Smooth muscle cell (in vitro differentiated cells): ENCODE data around the gene ELL2. TPM values are rescaled to one million over a fixed set of nuclear protein-coding genes. Genes with fewer than 3 reads are reported as not detected.

Experiments used
- DNase-seq: peaks from one replicate; lab custom pipeline; 2025; ENCODE audit not compliant: unreplicated experiment; lab: John Stamatoyannopoulos, UW
- H2AFZ ChIP-seq: fragments of 200-600 bp; sonication (generic); 2 replicates; pipeline ENCODE4 v1.6.0; 2016; ENCODE audit warnings: antibody characterized with exemption, low read depth, mild to moderate bottlenecking
- H3F3A ChIP-seq: fragments of 200-600 bp; sonication (generic); 2 replicates; pipeline ENCODE4 v1.6.0; 2017; ENCODE audit warnings: antibody characterized with exemption, low read depth
- H3K27ac ChIP-seq: fragments of 200-600 bp; sonication (generic); 2 replicates; pipeline ENCODE4 v1.5.1; 2016; ENCODE audit warnings: low read depth, mild to moderate bottlenecking
- H3K27me3 ChIP-seq: fragments of 200-600 bp; sonication (generic); 2 replicates; pipeline ENCODE4 v1.6.1; 2016; ENCODE audit warnings: low read depth, mild to moderate bottlenecking
- H3K36me3 ChIP-seq: fragments of 200-600 bp; sonication (generic); 2 replicates; pipeline ENCODE4 v1.5.1; 2016; ENCODE audit warnings: low read depth
- H3K4me1 ChIP-seq: fragments of 200-600 bp; sonication (generic); 2 replicates; pipeline ENCODE4 v1.5.1; 2016; ENCODE audit warnings: low read depth
- H3K4me2 ChIP-seq: fragments of 200-600 bp; sonication (generic); 2 replicates; pipeline ENCODE4 v1.6.0; 2016; ENCODE audit warnings: mild to moderate bottlenecking
- H3K4me3 ChIP-seq: fragments of 200-600 bp; sonication (generic); 2 replicates; pipeline ENCODE4 v1.5.1; 2016; ENCODE audit warnings: mild to moderate bottlenecking
- H3K79me2 ChIP-seq: fragments of 200-600 bp; sonication (generic); 2 replicates; pipeline ENCODE4 v1.6.0; 2016; ENCODE audit warnings: low read depth, mild to moderate bottlenecking
- H3K9ac ChIP-seq: fragments of 200-600 bp; sonication (generic); 2 replicates; pipeline ENCODE4 v1.6.0; 2016; ENCODE audit warnings: low read depth
- H3K9me3 ChIP-seq: fragments of 200-600 bp; sonication (generic); replicated peaks from 2 replicates; pipeline ENCODE4 v1.5.1; 2016; ENCODE audit warnings: low read depth
- H4K20me1 ChIP-seq: fragments of 200-600 bp; sonication (generic); 2 replicates; pipeline ENCODE4 v1.6.0; 2016; ENCODE audit warnings: low read depth
- CTCF ChIP-seq: fragments of 200-600 bp; sonication (generic); IDR thresholded peaks from 2 replicates; pipeline ENCODE4 v1.5.1; 2017; ENCODE audit warnings: borderline replicate concordance, mild to moderate bottlenecking, antibody characterized with exemption; ENCODE audit not compliant: insufficient read depth, poor library complexity, severe bottlenecking
- WGBS: methylation state at CpG from one replicate; pipeline ENCODE4 v1.1.7; 2016; ENCODE audit warnings: low lambda C conversion rate; 5-methylcytosine and 5-hydroxymethylcytosine counted together
- polyA plus RNA-seq: library from polyadenylated mRNA; unstranded; fragments of >200 nt; fragmentation: Nextera tagmentation; extraction: Ambion mirVana; gene quantifications from 2 replicates; pipeline ENCODE4 v1.2.1, GENCODE V29; 2016
- total RNA-seq: library from RNA; depleted of rRNA; stranded (reverse); fragments of >200 nt; gene quantifications from 2 replicates; pipeline ENCODE4 v1.2.3, GENCODE V29; 2014

ELL2 gene
- total and polyA plus RNA-seq, 2 experiments from 2014 or later: 14.4 to 49.9 TPM

- no peaks in the 10 kb centered on the region for H3K9me3 ChIP-seq
- H2AFZ ChIP-seq: no peak overlapping the region
- H3K27me3 ChIP-seq: no peaks in the 10 kb centered on the region
- H3K9ac ChIP-seq: no peak overlapping the region
- no peaks in the 10 kb centered on the region for H3K36me3 ChIP-seq
- no peak for TF ChIP-seq CTCF
- peaks cover 34% of the 10 kb centered on the region for H3K79me2 ChIP-seq
- H3K4me2 ChIP-seq: no peak overlapping the region
- H3K27ac ChIP-seq: no peak overlapping the region
- WGBS: over 99% methylated on average over 3 of the region's 3 CpGs
- DNase-seq: no peak
- H3F3A ChIP-seq: peaks cover 2% of the 10 kb centered on the region
- peaks cover 87% of the 10 kb centered on the region for H4K20me1 ChIP-seq
- no peak overlapping the region for H3K4me3 ChIP-seq
- no peaks in the 10 kb centered on the region for H3K4me1 ChIP-seq
These were observed 38.9 kb downstream of the ELL2 start for GRCh38 chr5:95922798-95923197.

GRCh38 chr5:95921501-95921900 lies 40.1 kb downstream of the ELL2 start:
- H3K27me3 ChIP-seq: no peaks in the 10 kb centered on the region
- no peaks in the 10 kb centered on the region for H3K9me3 ChIP-seq
- peaks cover 92% of the 10 kb centered on the region for H4K20me1 ChIP-seq
- no peak overlapping the region for H3K27ac ChIP-seq
- no peak for DNase-seq
- H3K79me2 ChIP-seq: peaks cover 32% of the 10 kb centered on the region
- TF ChIP-seq CTCF: no peak
- H2AFZ ChIP-seq: no peak overlapping the region
- no peaks in the 10 kb centered on the region for H3F3A ChIP-seq
- H3K9ac ChIP-seq: no peak overlapping the region
- WGBS: 90% methylated on average over 3 of the region's 3 CpGs
- no peaks in the 10 kb centered on the region for H3K36me3 ChIP-seq
- H3K4me2 ChIP-seq: no peak overlapping the region
- no peak overlapping the region for H3K4me3 ChIP-seq
- peaks cover 12% of the 10 kb centered on the region for H3K4me1 ChIP-seq

- TF ChIP-seq CTCF: no peak
- no peak overlapping the region for H3K4me2 ChIP-seq
- H3K9ac ChIP-seq: no peak overlapping the region
- no peak overlapping the region for H3K27ac ChIP-seq
- no peaks in the 10 kb centered on the region for H3K27me3 ChIP-seq
- no peak for DNase-seq
- H3K79me2 ChIP-seq: peaks cover 26% of the 10 kb centered on the region
- H3K4me3 ChIP-seq: no peak overlapping the region
- WGBS: 100% methylated on average over 1 of the region's 1 CpG
- H4K20me1 ChIP-seq: peaks cover 92% of the 10 kb centered on the region
- no peaks in the 10 kb centered on the region for H3F3A ChIP-seq
- no peaks in the 10 kb centered on the region for H3K36me3 ChIP-seq
- H2AFZ ChIP-seq: no peak overlapping the region
- H3K4me1 ChIP-seq: peaks cover 12% of the 10 kb centered on the region
- H3K9me3 ChIP-seq: no peaks in the 10 kb centered on the region
These were observed 40.8 kb downstream of the ELL2 start for GRCh38 chr5:95920822-95921221.

GRCh38 chr5:95919658-95920057 lies 42.0 kb downstream of the ELL2 start:
- Histone ChIP-seq H3K9ac (no peak overlapping the region), H3F3A (no peaks in the 10 kb centered on the region), H3K9me3 (no peaks in the 10 kb centered on the region), H4K20me1 (peaks cover 90% of the 10 kb centered on the region), H3K4me2 (no peak overlapping the region), H3K27ac (no peak overlapping the region), H3K79me2 (peaks cover 14% of the 10 kb centered on the region), H3K4me1 (peaks cover 12% of the 10 kb centered on the region), H2AFZ (no peak overlapping the region), H3K27me3 (no peaks in the 10 kb centered on the region), H3K4me3 (no peak overlapping the region), H3K36me3 (no peaks in the 10 kb centered on the region)
- 94% methylated on average over 2 of the region's 2 CpGs for WGBS
- no peak for TF ChIP-seq CTCF
- DNase-seq: no peak
